HG02884 (cell line): ENCODE results near the gene MAP2K5.

Experiments used
- ATAC-seq: cut with Tn5 transposase; IDR thresholded peaks from one replicate; pipeline ENCODE4 v1.9.1; 2021; ENCODE audit warnings: mild to moderate bottlenecking, moderate library complexity; ENCODE audit not compliant: unreplicated experiment

Gene MAP2K5

DNA sequence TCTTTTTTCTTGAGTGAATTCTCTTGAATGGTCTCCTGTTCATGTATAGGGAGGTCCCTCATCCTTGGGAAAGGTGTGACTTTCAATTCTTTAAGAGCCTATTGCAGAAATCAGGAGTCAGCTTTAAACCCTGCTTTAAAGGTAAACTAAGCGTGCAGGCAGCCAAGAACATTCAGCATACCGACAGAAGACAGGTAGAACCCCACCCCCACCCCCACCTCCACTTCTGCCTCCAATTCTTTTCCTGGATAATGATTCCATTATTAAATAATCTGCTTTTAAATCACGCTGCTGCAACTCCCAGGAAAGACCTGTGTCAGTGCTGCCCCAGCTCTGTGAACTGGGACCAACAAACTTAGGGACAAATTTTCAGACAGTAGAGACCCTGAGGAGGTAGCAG, 233.5 kb downstream of the MAP2K5 start:
- no peak for ATAC-seq

DNA sequence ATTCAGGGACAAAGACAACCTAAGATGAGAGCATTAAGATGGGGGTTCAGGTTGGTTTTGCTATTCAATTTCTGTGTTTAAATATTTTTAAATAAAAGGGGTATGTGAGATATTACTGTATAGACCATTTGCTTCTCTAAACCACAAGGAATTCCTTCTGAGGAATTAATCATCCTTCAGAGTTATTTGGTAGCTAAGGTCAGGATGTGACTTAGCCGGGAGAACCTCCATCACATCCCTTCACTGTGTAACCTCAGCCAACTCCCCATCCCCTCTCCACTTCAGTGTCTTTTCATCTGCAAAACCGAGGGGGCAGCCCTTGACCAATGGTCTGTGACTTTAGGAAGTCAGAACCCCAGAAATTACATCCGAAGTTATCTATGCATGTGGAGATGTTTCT, 234.1 kb downstream of the MAP2K5 start:
- ATAC-seq, result no peak

DNA sequence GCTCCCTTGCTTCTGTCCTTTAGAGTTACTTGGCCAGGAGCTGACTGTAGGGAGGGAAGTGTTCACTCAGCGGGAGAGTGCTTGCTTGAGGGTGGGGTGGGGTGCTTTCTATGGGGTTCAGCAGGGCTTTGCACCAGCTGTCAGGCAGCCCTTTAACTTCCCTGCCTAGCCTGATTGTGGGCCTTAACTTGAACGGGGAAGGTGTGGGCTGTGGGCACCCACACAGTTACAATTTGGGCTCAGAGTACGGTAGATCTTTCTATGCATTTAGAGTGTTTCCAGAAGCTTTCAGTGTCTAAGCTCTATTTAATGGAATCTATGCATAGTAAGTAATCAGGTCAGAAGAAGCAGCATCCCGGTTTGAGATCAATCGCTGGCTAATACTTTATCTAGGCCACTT, 234.6 kb downstream of the MAP2K5 start:
- no peak for ATAC-seq

DNA sequence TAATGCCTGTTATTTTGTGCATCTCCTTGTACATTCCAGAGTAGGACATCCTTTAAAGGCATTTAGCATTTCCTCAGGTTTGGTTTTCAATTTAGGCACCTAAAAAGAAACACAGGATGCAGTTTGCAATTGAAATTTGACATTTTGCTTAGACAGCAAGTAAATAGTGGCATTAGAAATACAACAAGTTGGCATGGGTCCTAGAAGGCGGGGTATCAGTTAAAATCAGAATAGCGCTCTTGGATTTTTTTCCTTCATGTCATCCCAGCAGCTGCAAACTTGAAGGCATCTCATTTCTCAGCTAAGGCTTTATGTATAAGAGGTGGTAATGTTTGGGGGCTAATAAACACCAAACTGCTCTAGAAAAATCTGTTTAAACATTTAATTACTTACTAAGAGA, 235.3 kb downstream of the MAP2K5 start:
- ATAC-seq, result no peak

DNA sequence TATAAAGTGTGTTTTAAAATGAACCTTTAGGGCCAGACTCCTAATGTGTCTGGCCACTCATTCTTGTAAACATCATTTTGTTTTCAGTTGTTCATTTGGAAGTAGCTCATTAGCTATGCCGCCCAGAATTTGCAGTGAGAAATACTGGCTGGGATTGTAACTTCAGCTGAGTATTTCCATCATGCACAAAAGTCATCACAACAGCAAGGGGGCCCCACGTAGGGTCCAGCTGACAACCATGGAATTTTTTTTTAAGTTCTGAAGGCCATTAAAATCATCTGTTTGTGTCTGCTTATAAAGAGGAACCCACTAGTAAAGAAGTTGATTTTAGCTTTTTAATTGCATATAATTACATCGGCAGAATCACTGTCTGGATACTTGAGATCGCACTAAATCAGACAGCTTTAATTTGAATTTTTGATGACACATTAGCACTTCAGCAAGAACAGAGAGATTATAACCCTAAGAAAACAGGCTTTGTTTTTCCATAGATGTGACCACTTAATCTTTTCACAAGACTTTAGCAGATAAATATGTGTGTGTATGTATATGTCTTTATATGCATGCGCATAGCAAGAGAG, 236.6 kb downstream of the MAP2K5 start:
- ATAC-seq, result no peak

DNA sequence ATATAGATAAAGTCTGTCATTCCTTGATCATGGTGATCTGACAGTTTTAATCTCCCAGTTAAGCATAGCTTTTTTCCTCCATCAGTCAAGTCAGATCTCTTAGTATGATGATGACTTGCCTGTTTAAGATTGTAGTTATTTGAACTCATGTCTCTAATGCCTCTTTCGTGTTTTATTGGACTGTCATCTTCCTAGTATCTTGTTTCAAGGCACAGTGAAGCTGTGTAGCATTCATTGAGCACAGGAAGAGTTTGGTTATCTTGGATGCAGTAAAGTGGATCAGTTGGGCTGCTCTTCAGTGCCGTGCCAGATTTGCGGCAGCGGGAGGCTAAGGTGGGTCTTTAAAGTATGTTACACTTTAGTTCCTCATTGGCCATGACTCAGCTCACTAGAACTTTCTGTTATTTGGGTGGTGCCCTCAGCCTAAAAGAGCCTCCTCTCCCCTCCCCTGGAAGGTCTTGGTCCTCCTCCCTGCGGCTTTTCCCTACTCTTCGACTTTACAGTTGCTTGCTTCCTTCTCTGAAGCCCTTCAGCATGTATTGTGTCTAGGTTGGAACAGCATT, 237.1 kb downstream of the MAP2K5 start:
- no peak for ATAC-seq

DNA sequence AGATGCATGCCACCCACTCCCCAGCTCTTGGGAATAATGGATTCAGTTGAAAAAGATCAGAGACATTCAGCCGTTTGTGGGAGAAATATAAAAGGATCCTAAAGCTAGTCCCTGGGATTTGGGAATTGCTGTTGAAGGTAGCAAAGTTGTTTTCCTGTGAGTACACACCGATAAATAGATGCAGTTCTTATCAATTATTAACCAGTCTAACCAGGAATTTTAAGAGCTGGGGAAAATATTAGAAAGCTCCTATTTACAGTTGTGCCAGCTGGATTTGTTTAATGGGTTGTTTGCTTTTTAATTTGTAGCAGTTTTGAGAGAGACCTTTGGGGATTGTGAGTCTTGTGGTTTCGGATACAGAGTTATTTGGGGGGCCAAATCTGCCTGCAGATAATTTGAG, 238.6 kb downstream of the MAP2K5 start:
- no peak for ATAC-seq

DNA sequence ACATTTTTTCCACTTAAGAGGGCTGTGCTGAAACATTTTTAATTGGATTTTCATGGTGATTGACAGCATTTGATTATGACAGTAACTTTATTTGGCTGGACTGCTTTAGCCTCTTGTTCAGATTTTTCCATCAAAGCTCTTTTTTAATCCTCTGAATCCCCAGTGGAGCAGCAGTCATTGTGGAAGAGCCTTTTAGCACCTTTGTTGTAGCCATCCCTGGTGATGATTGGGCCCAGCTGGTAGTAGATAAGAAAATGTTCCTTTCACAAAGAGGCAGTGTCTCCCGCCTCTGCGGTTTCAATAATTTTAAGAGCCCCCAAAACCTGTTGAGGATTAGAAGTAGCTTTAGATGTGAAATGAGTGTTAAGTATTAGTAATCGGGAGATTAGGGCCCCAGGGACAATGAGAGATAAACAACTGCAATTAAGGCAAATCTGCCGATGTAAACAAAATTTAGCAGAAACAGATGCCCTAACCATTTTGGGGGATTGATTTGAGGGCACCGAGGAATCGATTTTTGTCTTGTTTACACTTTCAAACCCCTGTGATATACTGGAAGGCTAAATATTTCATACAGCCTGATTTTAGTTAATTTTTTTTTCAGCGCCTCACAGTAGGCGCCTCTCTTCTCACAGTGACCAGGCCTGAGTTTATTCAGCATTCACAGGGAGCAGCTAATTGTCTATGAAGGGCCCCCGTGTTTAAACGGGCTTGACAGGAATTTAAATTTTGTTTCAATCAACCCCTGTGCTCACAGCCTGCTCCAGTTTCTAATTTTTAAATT, 239.6 kb downstream of the MAP2K5 start:
- ATAC-seq, result no peak

DNA sequence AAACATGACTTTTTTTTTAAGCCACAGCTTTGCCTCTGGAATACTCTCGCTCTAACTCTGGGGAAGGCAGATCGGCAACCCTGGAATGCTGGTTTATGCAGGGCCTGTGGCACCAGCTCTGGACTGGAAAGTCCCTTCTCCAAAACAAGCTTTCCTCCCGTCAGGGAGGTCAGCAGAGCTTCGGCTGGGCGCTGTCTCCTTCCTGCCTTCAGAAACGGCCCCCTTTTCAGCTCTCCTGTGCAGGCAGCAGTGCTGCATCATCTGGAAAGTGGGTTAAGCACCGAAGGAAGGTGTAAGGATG, 240.1 kb downstream of the MAP2K5 start:
- ATAC-seq, result no peak

DNA sequence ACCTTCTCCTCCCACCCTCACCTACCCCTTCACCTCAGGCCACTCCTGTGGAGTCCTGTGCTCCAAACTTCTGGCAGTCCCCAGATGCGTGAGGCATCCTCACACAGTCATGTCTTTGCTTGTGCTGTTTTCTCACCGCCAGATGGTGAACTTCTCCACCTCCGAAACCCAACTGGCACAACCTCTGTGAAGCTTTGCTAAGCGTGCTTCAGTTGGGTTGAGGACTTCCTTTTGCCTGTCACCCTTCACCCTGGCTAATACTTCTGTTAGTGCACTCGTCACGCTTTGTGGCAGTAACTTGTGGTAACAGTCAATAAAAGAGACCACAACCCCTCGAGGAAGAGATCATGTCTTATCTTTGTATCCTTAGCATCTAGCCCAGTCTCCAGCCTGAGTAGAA, 240.8 kb downstream of the MAP2K5 start:
- ATAC-seq, result peak; percentile 55

DNA sequence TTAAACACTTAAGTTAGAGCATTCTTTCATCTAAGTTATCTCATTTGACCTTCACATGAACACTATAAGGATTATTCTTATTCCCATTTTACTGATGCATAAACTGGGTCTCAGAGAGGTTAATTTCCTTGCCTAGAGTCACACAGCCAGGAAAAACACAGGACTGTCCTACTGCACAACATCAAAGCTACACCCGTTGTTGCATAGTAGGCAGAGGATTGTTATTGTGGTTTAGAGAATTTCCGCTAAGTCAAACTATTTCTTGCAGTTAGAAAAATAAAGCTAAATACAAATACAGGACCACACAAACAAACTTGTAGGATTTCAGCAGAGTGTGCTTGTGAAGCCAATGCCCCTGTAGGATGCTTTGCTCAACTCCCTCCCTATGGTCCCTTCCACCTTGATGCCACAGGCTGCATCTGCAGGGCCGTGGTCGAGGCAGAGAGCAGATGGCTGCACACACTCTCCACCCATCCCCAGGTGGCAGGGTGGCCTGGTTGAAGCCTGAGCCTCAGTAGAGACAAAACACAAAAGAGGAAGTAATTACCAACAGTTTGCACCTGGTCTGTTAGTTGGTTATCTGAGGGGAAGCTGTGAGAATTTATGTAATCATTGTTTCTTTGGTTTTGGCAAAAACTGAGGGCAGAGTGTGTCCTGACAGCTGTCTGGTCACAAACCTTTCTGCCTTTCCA, 241.7 kb downstream of the MAP2K5 start:
- peak; percentile 67 for ATAC-seq

DNA sequence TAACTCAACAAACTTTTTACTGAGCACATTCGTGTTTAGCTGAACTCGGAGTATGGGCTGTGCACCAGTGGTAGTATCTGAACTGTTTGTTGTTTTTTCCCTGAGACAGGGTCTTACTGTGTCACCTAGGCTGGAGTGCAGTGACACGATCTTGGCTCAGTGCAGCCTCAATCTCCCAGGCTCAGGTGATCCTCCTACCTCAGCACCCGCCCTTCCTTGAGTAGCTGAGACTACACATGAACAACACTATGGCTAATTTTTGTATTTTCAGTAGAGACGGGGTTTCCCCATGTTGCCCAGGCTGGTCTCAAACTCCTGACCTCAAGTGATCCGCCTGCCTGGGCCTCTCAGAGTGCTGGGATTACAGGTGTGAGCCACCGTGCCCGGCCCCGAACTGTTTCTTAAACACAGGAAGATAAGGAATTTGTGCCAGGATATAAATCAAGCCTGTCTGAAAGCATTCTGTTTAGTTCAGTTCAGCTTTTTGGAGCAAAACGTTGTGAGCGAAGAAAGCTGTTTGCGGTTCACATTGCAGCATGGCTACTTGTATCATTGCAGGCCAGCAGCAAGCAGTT, 242.4 kb downstream of the MAP2K5 start:
- ATAC-seq, result no peak

DNA sequence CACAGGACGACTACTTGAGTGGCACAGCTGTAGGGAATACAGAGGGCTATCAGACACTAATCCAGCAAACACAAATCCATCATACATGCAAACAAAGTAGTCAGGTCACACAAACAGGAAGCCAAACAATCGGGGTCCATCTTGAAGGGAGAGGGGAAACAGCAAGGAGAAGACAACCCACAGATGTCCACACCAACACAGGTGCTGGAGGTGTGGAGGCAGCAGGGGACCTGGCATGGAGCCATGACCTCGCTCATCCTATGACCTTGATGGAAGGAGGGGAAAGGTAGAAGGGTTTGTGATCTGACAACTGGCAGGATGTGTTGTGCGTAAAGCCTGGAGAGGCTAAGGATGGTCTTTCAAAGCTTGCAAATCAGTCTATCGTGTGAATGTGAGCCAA, 242.9 kb downstream of the MAP2K5 start:
- ATAC-seq, result no peak

DNA sequence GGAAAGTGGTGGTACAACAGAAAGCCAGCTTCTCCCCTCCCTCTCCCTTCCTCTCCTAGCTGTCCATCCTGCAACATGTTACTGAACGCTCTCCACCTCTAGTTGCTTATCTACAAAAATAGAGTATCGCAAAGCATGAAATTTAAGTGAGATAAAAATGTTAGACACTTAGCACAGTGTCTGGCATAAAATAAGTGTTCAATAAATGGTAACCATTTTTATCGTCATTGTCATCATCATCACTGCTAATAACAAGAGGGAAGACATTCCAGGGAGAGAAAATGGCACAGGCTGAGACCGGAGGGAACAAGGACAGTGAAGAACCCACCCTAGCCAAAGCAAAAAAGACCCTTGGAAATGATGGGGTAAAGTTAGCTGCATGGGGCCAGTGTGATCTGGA, 244.1 kb downstream of the MAP2K5 start:
- ATAC-seq, result no peak

DNA sequence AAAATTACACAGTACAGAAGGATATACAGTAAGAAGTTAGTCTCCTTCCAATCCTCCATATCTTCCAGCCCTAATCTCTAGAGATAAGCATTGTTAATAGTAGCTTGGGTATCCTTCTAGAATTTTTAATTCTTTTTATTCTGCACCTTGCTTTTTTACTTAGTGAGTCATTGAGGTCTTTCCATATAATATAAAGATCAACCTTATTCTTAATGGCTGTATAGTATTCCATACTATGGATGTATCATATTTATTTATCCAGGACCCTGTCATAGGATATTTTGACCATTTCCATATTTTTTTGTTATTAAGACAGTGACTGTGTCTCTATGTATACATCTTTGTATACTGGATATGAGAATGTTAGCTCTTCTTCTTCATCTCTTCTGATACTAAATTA, 246.5 kb downstream of the MAP2K5 start:
- ATAC-seq, result no peak

DNA sequence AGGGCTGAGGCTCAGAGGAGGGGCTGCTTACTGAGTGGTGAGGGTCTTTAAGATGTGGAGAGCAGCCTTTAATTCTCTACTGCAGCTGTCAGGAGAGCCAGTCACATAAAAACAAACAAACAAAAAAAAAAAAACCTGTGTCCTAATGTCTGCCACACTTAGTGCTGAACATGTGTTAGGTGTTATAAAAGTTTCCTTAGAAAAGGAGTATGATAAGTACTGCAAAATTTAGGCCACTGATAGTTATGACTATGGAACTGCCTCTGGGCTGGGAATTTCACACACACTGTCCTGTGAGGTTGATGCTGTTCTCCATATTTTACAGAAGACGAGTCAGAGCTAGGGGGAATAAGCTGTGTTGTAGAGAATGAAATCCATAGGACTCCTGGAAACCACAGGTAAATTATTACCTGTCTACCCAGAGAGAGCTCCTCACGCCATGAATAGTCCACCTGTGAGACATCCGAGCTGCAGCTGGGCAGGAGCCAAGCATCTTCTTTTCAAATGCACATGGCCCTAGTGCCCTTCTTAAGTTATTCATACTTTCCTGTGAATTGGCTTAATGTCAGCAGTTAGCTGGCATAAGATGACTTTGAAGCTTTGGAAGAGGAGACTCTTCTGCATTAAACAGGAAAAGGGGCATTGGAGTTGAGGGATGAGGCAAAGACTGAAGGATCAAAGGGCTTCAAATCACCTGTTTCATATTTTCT, 248.3 kb downstream of the MAP2K5 start:
- ATAC-seq, result no peak

DNA sequence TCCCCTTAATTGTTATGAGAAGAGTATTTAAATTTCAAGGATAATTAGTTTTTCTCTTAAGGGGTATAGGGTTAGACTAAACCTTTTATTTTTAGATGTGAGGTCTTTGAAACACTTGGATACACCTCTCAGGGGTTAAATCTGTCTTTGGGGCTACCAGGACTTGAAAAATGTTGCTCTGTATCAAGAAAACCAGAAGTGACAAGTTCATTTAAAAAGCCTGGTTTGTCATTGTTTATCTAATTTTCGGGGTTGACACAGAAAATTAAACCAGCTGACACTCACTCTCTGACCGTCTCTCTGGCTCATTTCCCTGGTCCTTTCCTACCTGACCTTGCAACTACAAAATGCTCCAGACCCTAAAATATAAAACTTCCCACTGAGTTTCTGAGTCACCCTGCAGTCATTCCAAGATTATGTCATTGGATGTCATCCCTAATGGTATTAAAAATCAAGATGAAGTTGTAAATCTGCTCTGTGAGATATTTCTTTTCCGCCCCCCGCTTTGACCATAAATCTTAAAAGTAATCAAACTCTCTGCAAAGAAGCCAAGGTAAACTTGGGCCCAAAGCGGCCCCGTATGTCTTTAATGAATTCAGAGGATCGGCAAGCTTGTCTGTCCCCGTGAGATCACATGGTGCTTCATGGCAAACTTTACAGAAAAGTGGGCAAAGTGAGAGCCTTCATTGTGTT, 249.9 kb downstream of the MAP2K5 start:
- no peak for ATAC-seq

DNA sequence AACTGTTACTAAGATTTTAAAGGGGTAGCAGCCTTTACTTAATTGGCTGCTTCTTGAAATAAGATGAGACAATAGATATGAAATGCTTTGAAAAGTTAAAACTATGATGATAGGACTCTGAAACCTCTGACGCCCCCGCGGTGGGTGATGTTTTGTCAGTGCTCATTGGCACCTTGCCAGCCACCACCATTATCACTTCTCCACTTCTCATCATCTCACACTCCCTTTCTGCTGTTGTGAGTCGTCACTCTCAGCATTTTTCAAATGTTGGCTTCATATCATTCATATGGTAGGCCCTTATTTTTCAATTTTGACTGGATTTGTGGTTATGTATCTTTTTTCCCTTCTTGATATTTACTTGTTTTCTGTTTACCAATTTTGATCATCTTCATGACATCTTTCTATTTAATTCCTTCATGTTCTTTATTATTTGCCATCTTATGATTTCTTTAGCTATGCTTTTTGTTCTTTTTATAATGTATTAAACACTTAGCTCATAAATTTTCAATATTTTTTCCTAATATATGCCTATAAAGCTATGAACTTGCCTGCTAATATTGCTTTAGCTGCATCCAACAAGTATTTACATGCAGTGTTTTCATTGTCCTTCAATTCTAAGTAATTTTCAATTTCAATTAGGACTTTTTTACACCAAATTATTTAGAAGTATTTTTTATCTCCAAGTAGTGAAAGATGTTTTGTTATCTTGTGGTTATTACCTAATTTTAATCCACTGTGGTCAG, 252.5 kb downstream of the MAP2K5 start:
- no peak for ATAC-seq

DNA sequence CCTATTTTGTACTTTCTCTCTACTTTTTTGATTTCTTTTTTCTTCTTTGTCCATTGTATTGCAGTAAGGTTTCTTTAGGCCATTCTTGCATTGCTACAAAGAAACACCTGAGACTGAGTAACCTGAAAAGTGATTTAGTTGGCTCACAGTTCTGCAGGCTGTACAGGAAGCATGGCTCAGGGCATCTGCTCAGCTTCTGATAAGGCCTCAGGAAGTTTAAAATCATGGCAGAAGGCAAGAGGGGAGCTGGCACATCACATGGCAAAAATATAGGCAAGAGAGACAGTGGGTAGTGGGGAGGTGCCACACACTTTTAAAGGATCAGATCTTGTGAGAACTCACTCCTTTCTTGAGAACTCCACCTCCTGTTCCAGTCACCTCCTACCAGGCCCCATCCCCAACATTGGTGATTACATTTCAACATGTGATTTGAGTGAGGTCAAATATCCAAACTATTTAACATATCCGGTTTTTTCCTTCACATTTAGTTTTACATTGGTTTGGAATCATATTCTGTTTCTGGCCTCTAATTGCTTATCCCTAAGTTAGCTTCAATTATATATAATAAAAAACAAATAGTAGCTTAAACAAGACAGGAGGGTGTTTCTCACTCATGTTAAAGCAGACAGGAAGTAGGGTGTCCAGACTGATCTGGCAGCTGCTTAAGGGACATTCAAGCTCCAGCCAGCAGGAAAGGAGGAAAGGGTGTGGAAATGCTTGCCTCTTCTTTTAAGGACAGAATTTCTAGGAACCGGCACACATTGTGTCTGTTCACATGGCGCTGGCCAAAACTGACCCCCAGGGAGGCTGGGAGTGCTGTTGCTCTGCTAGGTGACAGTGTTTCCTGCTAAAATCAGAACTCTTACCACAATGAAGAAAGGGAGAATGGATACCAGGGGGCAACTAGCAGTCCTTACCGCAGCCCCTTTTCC, 254.0 kb downstream of the MAP2K5 start:
- ATAC-seq, result no peak
